ENCODE measurements around the gene EGFL8. TPM values are rescaled to one million over a fixed set of nuclear protein-coding genes. Genes with fewer than 3 reads are reported as not detected.

The EGFL8 gene
- total and polyA plus RNA-seq, 7 donors = 2.3 to 24.4 (median 13.8) TPM

DNA sequence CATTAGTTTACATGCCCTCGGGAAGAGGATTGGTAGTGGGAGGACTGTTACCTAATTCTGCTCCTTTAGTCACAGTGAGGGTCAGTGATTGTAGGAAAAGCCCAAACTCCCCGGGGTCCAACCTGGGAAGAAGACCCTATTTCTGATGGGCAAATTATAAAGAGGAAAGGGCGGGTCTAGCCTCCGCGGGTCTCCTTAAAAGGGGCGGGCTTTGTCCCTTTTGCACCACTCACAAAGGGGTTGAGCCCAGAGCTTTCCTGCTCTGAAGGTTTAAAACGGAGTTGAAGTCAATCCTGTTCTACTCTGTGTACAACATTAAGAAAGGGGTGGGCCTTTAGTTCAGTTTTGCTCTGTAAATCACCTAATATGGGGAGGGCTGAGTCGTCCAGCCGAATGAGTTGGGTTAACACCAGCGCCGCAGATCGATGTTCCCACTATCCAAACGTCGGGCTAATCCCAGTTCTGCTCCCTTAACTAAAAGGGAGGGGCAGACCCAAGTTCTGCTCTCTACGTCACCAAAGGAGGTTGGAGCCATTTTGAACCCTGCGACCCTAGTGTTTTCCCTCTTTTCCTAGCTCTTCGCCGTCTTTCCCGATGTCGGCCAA, 12.9 kb downstream of the EGFL8 start:
- peak; percentile 85 for DNase-seq
- Histone ChIP-seq H3K9me3 (no peaks in the 10 kb centered on the region), H3K27me3 (no peaks in the 10 kb centered on the region), H3K27ac (peak overlapping the region; percentile 88 to 96 (median 94)), H3K4me1 (peaks cover 0 to 74% (median 50%) of the 10 kb centered on the region in 4 donors), H3K36me3 (peaks cover 8 to 29% (median 13%) of the 10 kb centered on the region in 4 donors), H3K4me3 (peak overlapping the region; percentile 85 to 97 (median 92))
- 1 to 2% methylated on average over 20 of the region's 20 CpGs for whole genome bisulfite sequencing, 2 donors
- intact Hi-C loops (cut with DNase I) = loop anchor here (5.0 to 10.0 kb wide), 2 partner anchors 352 to 510 kb away; partner anchors contain the start of genes CSNK2B, HSPA1B and LY6G5B
- TF ChIP-seq, protein P1, sequence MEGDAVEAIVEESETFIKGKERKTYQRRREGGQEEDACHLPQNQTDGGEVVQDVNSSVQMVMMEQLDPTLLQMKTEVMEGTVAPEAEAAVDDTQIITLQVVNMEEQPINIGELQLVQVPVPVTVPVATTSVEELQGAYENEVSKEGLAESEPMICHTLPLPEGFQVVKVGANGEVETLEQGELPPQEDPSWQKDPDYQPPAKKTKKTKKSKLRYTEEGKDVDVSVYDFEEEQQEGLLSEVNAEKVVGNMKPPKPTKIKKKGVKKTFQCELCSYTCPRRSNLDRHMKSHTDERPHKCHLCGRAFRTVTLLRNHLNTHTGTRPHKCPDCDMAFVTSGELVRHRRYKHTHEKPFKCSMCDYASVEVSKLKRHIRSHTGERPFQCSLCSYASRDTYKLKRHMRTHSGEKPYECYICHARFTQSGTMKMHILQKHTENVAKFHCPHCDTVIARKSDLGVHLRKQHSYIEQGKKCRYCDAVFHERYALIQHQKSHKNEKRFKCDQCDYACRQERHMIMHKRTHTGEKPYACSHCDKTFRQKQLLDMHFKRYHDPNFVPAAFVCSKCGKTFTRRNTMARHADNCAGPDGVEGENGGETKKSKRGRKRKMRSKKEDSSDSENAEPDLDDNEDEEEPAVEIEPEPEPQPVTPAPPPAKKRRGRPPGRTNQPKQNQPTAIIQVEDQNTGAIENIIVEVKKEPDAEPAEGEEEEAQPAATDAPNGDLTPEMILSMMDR (IDR thresholded peaks at IDR 0.05) = no peak
- TF ChIP-seq POLR2A (IDR thresholded peaks at IDR 0.05) (peak; percentile 47 to 55), POLR2AphosphoS5 (IDR thresholded peaks at IDR 0.05) (peak; percentile 65 to 74 (median 70)), EP300 (IDR thresholded peaks at IDR 0.05) (no peak)

DNA sequence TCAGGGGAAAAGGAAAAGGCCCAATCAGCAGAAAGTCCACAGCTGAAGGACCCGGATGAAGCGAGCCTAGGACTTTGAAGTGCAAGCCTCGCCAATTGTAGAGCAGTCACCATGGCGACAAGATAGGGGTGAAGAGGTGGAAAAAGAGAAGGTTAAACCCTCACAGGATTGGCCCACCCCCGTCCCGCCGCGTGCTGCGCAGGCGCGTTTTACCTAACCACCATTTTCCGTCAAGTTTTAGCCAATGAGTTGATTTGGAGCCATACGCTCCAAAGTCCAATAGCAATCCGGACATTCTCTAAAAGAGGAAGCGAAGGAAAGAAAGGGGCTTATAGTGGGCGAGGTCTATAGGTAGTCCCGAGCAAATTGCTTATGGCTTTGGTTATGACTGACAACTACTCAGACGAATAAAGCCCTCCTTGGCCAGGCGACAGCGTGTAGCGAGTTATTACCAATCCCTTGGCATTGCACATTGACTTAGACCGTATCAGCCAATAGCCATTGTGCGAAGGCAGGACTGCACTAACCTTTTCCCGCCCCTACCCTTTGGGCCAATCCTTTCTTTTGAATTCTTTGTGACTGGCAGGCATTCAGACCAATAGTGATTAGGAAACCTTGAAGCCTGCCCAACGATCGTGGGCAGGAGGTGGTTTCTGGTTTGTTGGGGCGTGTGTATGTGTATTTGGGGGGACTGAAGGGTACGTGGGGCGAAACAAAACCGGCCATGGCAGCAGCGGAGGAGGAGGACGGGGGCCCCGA, 13.6 kb downstream of the EGFL8 start, which contains the start of gene RNF5:
TSS of gene RNF5 (plus strand) at position 618 of the 759 bp plus-strand sequence. CDS start at position 725, 107 bp downstream.
- intact Hi-C loops (cut with DNase I) = loop anchor here (5.0 to 10.0 kb wide), 2 partner anchors 353 to 511 kb away; partner anchors contain the start of genes CSNK2B, HSPA1B and LY6G5B
- Histone ChIP-seq H3K27me3 (no peaks in the 10 kb centered on the region), H3K36me3 (peaks cover 8 to 35% (median 13%) of the 10 kb centered on the region in 4 donors), H3K4me1 (peaks cover 0 to 71% (median 50%) of the 10 kb centered on the region in 4 donors), H3K4me3 (peak within 1 kb of the TSS; percentile 85 to 97 (median 92)), H3K9me3 (no peaks in the 10 kb centered on the region), H3K27ac (peak within 1 kb of the TSS; percentile 88 to 96 (median 94))
- WGBS, 2 donors = 1% methylated on average over 33 of the region's 33 CpGs
- DNase-seq = peak; percentile 99
- TF ChIP-seq EP300 (IDR thresholded peaks at IDR 0.05) = peak in 1 of 4 donors; percentile 22
- peak in 1 of 2 donors; percentile 24 for TF ChIP-seq POLR2A (IDR thresholded peaks at IDR 0.05)
- TF ChIP-seq, protein P1 (IDR thresholded peaks at IDR 0.05) = no peak
- TF ChIP-seq POLR2AphosphoS5 (IDR thresholded peaks at IDR 0.05) = peak; percentile 53 to 80 (median 59)

DNA sequence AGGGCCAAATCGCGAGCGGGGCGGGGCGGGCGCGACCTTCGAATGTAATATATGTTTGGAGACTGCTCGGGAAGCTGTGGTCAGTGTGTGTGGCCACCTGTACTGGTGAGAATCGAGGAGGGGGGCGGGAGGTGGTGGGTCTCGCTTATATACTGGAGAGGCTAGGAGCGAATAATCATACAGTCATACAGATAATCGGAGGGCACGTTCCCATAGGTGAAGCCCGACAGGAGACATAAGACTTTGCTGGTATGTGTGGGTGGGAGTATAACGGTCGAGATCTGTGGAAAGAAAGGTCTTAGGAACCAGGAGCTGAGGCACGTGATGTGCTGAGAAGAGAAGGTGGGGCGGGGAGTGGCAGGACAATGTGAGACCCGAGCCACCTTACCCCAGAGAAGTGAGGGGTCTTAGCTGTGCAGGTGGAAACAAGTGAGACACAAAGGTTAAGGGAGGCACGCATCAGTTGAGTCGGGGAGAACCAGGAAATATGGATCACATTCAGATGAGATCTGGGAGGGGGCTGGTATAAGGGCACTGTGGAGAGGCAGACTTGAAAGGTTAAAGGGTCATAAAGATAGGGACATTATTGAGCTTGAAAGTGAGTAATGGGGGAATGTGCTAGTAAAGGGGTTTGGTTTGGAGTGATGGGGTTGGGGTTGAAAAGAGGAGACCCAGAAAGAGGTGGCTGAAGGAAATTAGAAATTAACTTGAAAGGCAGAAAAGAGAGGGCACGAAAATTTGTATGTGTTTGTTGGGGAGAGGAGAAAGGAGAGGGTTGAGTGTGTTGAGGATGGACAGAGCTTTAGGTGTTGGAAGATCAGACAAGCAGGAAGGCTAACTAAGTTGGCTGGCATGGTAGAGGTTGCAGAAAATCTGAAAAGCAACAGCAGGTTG, 14.4 kb downstream of the EGFL8 start:
- peaks cover 8 to 43% (median 13%) of the 10 kb centered on the region in 4 donors for H3K36me3 ChIP-seq
- peak overlapping the region; percentile 88 to 96 (median 94) for H3K27ac ChIP-seq
- peak overlapping the region; percentile 61 to 97 (median 90) for H3K4me3 ChIP-seq
- H3K27me3 ChIP-seq = no peaks in the 10 kb centered on the region
- intact Hi-C loops (cut with DNase I) = loop anchor here (5.0 to 10.0 kb wide), 2 partner anchors 354 to 511 kb away; partner anchors contain the start of genes CSNK2B, HSPA1B and LY6G5B
- DNase-seq = no peak
- peaks cover 0 to 64% (median 48%) of the 10 kb centered on the region in 4 donors for H3K4me1 ChIP-seq
- H3K9me3 ChIP-seq = no peaks in the 10 kb centered on the region
- WGBS, 2 donors = 2% methylated on average over 24 of the region's 24 CpGs
- TF ChIP-seq EP300 (IDR thresholded peaks at IDR 0.05) (no peak), POLR2A (IDR thresholded peaks at IDR 0.05) (no peak), POLR2AphosphoS5 (IDR thresholded peaks at IDR 0.05) (no peak)
- TF ChIP-seq, protein P1 (IDR thresholded peaks at IDR 0.05) = no peak
